CD4-positive, alpha-beta memory T cell (primary cell): ENCODE results near the gene ACAD8. TPM values are rescaled to one million over a fixed set of nuclear protein-coding genes. Genes with fewer than 3 reads are reported as not detected.

ENCODE experiments used
- CTCF ChIA-PET: fragments of 350-600 bp; sonication (Branson Sonifier 250); formaldehyde crosslinking; loops from one replicate; lab custom pipeline; 2021; ENCODE audit warnings: inconsistent platforms; ENCODE audit not compliant: partially characterized antibody; lab: Charles Lee
- POLR2A ChIA-PET: fragments of 350-600 bp; sonication (Branson Sonifier 250); formaldehyde crosslinking; loops from one replicate; lab custom pipeline; 2021; ENCODE audit not compliant: partially characterized antibody; lab: Charles Lee
- DNase-seq, 5 donors: peaks; one replicate each; pipeline versions ENCODE4 v3.0.0 to v3.0.0-alpha.2; 2020 to 2022; ENCODE audit warnings: mixed read lengths in 1 of 5
- H3K27ac ChIP-seq: one replicate; pipeline ENCODE4 v1.7.0; 2013; ENCODE audit warnings: low read depth, low read length
- H3K27me3 ChIP-seq: 2 replicates; pipeline ENCODE4 v1.7.0; 2013; ENCODE audit warnings: mild to moderate bottlenecking, low read length, moderate library complexity; ENCODE audit not compliant: insufficient read depth
- H3K36me3 ChIP-seq: 2 replicates; pipeline ENCODE4 v1.7.0; 2013; ENCODE audit warnings: mild to moderate bottlenecking, low read length, moderate library complexity; ENCODE audit not compliant: insufficient read depth
- H3K4me1 ChIP-seq: 2 replicates; pipeline ENCODE4 v1.7.0; 2013; ENCODE audit warnings: mild to moderate bottlenecking, low read length, moderate library complexity; ENCODE audit not compliant: insufficient read depth
- H3K4me3 ChIP-seq, 2 donors: one replicate each; pipeline ENCODE4 v1.7.0; 2013; ENCODE audit warnings: low read length in 2 of 2, mild to moderate bottlenecking in 1 of 2
- H3K9me3 ChIP-seq, 2 donors: one replicate each; pipeline ENCODE4 v1.7.0; 2013; ENCODE audit warnings: low read length in 2 of 2, control low read depth in 1 of 2; ENCODE audit not compliant: control insufficient read depth in 1 of 2
- H3K27ac Mint-ChIP-seq, 7 donors: one replicate each; pipeline ENCODE4 v1.8.0; 2020 to 2021; ENCODE audit warnings: mixed read lengths in 7 of 7, mild to moderate bottlenecking in 6 of 7, inconsistent platforms in 3 of 7, moderate library complexity in 3 of 7
- H3K27me3 Mint-ChIP-seq, 2 donors: one replicate each; pipeline ENCODE4 v1.8.0; 2020 to 2021; ENCODE audit warnings: mixed read lengths in 2 of 2
- H3K36me3 Mint-ChIP-seq, 2 donors: one replicate each; pipeline ENCODE4 v1.8.0; 2020 to 2021; ENCODE audit warnings: mixed read lengths in 2 of 2, inconsistent platforms in 1 of 2, mild to moderate bottlenecking in 1 of 2
- H3K4me1 Mint-ChIP-seq, 4 donors: one replicate each; pipeline ENCODE4 v1.8.0; 2020 to 2021; ENCODE audit warnings: mixed read lengths in 4 of 4, mild to moderate bottlenecking in 1 of 4
- H3K4me3 Mint-ChIP-seq, 8 donors: one replicate each; pipeline ENCODE4 v1.8.0; 2020 to 2021; ENCODE audit warnings: mixed read lengths in 8 of 8, mild to moderate bottlenecking in 7 of 8, moderate library complexity in 6 of 8, inconsistent platforms in 3 of 8
- H3K9me3 Mint-ChIP-seq, 8 donors: one replicate each; pipeline ENCODE4 v1.8.0; 2020 to 2021; ENCODE audit warnings: mixed read lengths in 8 of 8, mild to moderate bottlenecking in 5 of 8, inconsistent platforms in 3 of 8, moderate library complexity in 1 of 8
- intact Hi-C: fragments of 100-400 bp; cut with micrococcal nuclease; formaldehyde crosslinking; loops from one replicate; pipeline ENCODE4 v1.15.1; 2023
- polyA plus RNA-seq, 2 donors: library from polyadenylated mRNA; unstranded; fragments of 300-500 nt; fragmentation: Illumina TruSeq; gene quantifications; one replicate each; pipeline ENCODE4 v1.2.3, GENCODE V29; 2021
- total RNA-seq, 2 experiments: library from RNA; stranded (reverse); gene quantifications; one replicate each; pipeline ENCODE4 v1.2.3, GENCODE V29; 2021

ACAD8 gene
- total RNA-seq (10 to 100 TPM; 36.9 to 38.6 TPM), polyA plus RNA-seq (10 to 100 TPM; 17.8 to 22.2 TPM)

GRCh38 chr11:134253188-134253993, at the start of gene ACAD8, which contains the start of gene THYN1:
ACAD8 (plus strand) TSS chr11:134253568; CDS start chr11:134253601, 33 bp downstream.
THYN1 (minus strand) TSS chr11:134253352; CDS start chr11:134252882, 470 bp downstream.
- H3K27me3 ChIP-seq, result no peaks in the 10 kb centered on the region
- Mint-ChIP-seq H3K4me1 (peaks cover 21 to 43% (median 34%) of the 10 kb centered on the region in 4 donors), H3K9me3 (no peaks in the 10 kb centered on the region), H3K27ac (peak within 1 kb of the TSS; percentile 54 to 91 (median 89)), H3K4me3 (peak within 1 kb of the TSS; percentile 91 to 96 (median 94)), H3K36me3 (peaks cover 12 to 44% of the 10 kb centered on the region in 2 donors), H3K27me3 (no peaks in the 10 kb centered on the region)
- peak; percentile 94 to 97 (median 95) for DNase-seq
- H3K9me3 ChIP-seq, result no peaks in the 10 kb centered on the region
- H3K27ac ChIP-seq, result peak within 1 kb of the TSS; percentile 62
- CTCF ChIA-PET, result interaction anchor here (1.0 to 2.7 kb wide), 9 partner anchors 9 to 203 kb away, joined by 3 to 15 read pairs (median 5); partner anchors contain the start of gene GLB1L3
- peak within 1 kb of the TSS; percentile 71 to 93 for H3K4me3 ChIP-seq
- POLR2A ChIA-PET, result interaction anchor here (0.7 to 8.2 kb wide), 11 partner anchors 9 to 310 kb away, joined by 3 to 92 read pairs (median 4); partner anchors contain the start of genes GLB1L2, GLB1L3, NCAPD3 and VPS26B
- H3K4me1 ChIP-seq, result peaks cover 30% of the 10 kb centered on the region
- peaks cover 33% of the 10 kb centered on the region for H3K36me3 ChIP-seq
- intact Hi-C loops, result loop anchor here (1.0 to 2.0 kb wide), 3 partner anchors 23 to 77 kb away; partner anchors contain the start of genes GLB1L2, GLB1L3 and VPS26B

GRCh38 chr11:134205729-134206128, 47.6 kb upstream of the ACAD8 start:
- peaks cover 58 to 73% of the 10 kb centered on the region in 2 donors for H3K36me3 Mint-ChIP-seq
- H3K9me3 ChIP-seq, result no peaks in the 10 kb centered on the region
- intact Hi-C loops, result loop anchor here (5.0 kb wide), 1 partner anchor 278 kb away; no protein-coding TSS in a partner anchor
- no peak overlapping the region for H3K4me3 ChIP-seq
- H3K27ac ChIP-seq, result no peak overlapping the region
- CTCF ChIA-PET, result interaction anchor here (0.8 to 4.8 kb wide), 6 partner anchors 11 to 278 kb away, joined by 3 to 38 read pairs (median 6); partner anchors contain the start of genes ACAD8, GLB1L3, NCAPD3 and VPS26B
- no peaks in the 10 kb centered on the region for H3K27me3 Mint-ChIP-seq
- H3K4me1 Mint-ChIP-seq, result peaks cover 0 to 3% (median 1%) of the 10 kb centered on the region in 4 donors
- no peak overlapping the region for H3K27ac Mint-ChIP-seq
- POLR2A ChIA-PET, result interaction anchor here (0.8 kb wide), 1 partner anchor 19 kb away, joined by 3 read pairs; the partner anchor contains the start of genes NCAPD3 and VPS26B
- DNase-seq, result no peak
- H3K36me3 ChIP-seq, result peaks cover 36% of the 10 kb centered on the region
- no peaks in the 10 kb centered on the region for H3K27me3 ChIP-seq
- no peaks in the 10 kb centered on the region for H3K4me1 ChIP-seq
- H3K4me3 Mint-ChIP-seq, result no peak overlapping the region
- no peaks in the 10 kb centered on the region for H3K9me3 Mint-ChIP-seq

GRCh38 chr11:134206185-134206584, 47.2 kb upstream of the ACAD8 start:
- ChIA-PET POLR2A (interaction anchor here (0.8 kb wide), 1 partner anchor 18 kb away, joined by 3 read pairs; the partner anchor contains the start of genes NCAPD3 and VPS26B), CTCF (interaction anchor here (0.8 to 4.8 kb wide), 5 partner anchors 11 to 279 kb away, joined by 3 to 38 read pairs (median 9); partner anchors contain the start of genes ACAD8, NCAPD3 and VPS26B)
- peak overlapping the region in 1 of 7 donors; percentile 19 for H3K27ac Mint-ChIP-seq
- no peak overlapping the region for H3K4me3 Mint-ChIP-seq
- intact Hi-C loops, result loop anchor here (5.0 kb wide), 1 partner anchor 279 kb away; no protein-coding TSS in a partner anchor
- H3K27me3 Mint-ChIP-seq, result no peaks in the 10 kb centered on the region
- no peaks in the 10 kb centered on the region for H3K9me3 ChIP-seq
- no peak overlapping the region for H3K27ac ChIP-seq
- H3K36me3 ChIP-seq, result peaks cover 39% of the 10 kb centered on the region
- no peak for DNase-seq
- no peak overlapping the region for H3K4me3 ChIP-seq
- H3K4me1 ChIP-seq, result no peaks in the 10 kb centered on the region
- H3K27me3 ChIP-seq, result no peaks in the 10 kb centered on the region
- H3K36me3 Mint-ChIP-seq, result peaks cover 57 to 73% of the 10 kb centered on the region in 2 donors
- H3K9me3 Mint-ChIP-seq, result no peaks in the 10 kb centered on the region
- H3K4me1 Mint-ChIP-seq, result peaks cover 0 to 5% (median 1%) of the 10 kb centered on the region in 4 donors

GRCh38 chr11:134207538-134208239, 45.7 kb upstream of the ACAD8 start:
- ChIA-PET POLR2A (interaction anchor here (2.9 kb wide), 1 partner anchor 17 kb away, joined by 14 read pairs; the partner anchor contains the start of genes NCAPD3 and VPS26B), CTCF (interaction anchor here (0.7 to 4.8 kb wide), 13 partner anchors 10 to 280 kb away, joined by 3 to 38 read pairs (median 5); partner anchors contain the start of genes ACAD8, GLB1L3, NCAPD3 and THYN1)
- Mint-ChIP-seq H3K4me1 (peaks cover 1 to 7% (median 5%) of the 10 kb centered on the region in 4 donors), H3K4me3 (no peak overlapping the region), H3K36me3 (peaks cover 54 to 65% of the 10 kb centered on the region in 2 donors), H3K27ac (peak overlapping the region in 4 of 7 donors; percentile 17 to 24 (median 22)), H3K9me3 (no peaks in the 10 kb centered on the region), H3K27me3 (no peaks in the 10 kb centered on the region)
- Histone ChIP-seq H3K36me3 (peaks cover 39% of the 10 kb centered on the region), H3K9me3 (no peaks in the 10 kb centered on the region), H3K27me3 (no peaks in the 10 kb centered on the region), H3K4me1 (no peaks in the 10 kb centered on the region), H3K27ac (no peak overlapping the region), H3K4me3 (no peak overlapping the region)
- intact Hi-C loops, result loop anchor here (1.0 to 5.0 kb wide), 4 partner anchors 17 to 280 kb away; partner anchors contain the start of genes GLB1L3 and VPS26B
- peak; percentile 54 to 69 (median 64) for DNase-seq

- no peak overlapping the region for H3K4me3 ChIP-seq
- Mint-ChIP-seq H3K27ac (no peak overlapping the region), H3K4me1 (peaks cover 14 to 21% (median 18%) of the 10 kb centered on the region in 4 donors), H3K27me3 (no peaks in the 10 kb centered on the region), H3K36me3 (peaks cover 43 to 50% of the 10 kb centered on the region in 2 donors), H3K4me3 (no peak overlapping the region), H3K9me3 (no peaks in the 10 kb centered on the region)
- intact Hi-C loops, result no loop called here
- no peak overlapping the region for H3K27ac ChIP-seq
- peaks cover 18% of the 10 kb centered on the region for H3K36me3 ChIP-seq
- no peaks in the 10 kb centered on the region for H3K27me3 ChIP-seq
- ChIA-PET CTCF (no interaction called here), POLR2A (interaction anchor here (1.0 kb wide), 1 partner anchor 9 kb away, joined by 3 read pairs; the partner anchor contains the start of genes NCAPD3 and VPS26B)
- no peak for DNase-seq
- no peaks in the 10 kb centered on the region for H3K4me1 ChIP-seq
- H3K9me3 ChIP-seq, result no peaks in the 10 kb centered on the region
These were observed 37.5 kb upstream of the ACAD8 start for GRCh38 chr11:134215836-134216235.

- Histone ChIP-seq H3K4me1 (peaks cover under 1% of the 10 kb centered on the region), H3K36me3 (peaks cover 17% of the 10 kb centered on the region), H3K9me3 (no peaks in the 10 kb centered on the region), H3K4me3 (no peak overlapping the region), H3K27ac (no peak overlapping the region), H3K27me3 (no peaks in the 10 kb centered on the region)
- H3K4me1 Mint-ChIP-seq, result peaks cover 11 to 21% (median 15%) of the 10 kb centered on the region in 4 donors
- ChIA-PET POLR2A (no interaction called here), CTCF (interaction anchor here (1.7 kb wide), 1 partner anchor 10 kb away, joined by 5 read pairs; no protein-coding TSS in a partner anchor)
- H3K27me3 Mint-ChIP-seq, result no peaks in the 10 kb centered on the region
- intact Hi-C loops, result no loop called here
- no peak overlapping the region for H3K27ac Mint-ChIP-seq
- H3K4me3 Mint-ChIP-seq, result no peak overlapping the region
- no peak for DNase-seq
- H3K36me3 Mint-ChIP-seq, result peaks cover 39 to 44% of the 10 kb centered on the region in 2 donors
- no peaks in the 10 kb centered on the region for H3K9me3 Mint-ChIP-seq
These were observed 36.6 kb upstream of the ACAD8 start for GRCh38 chr11:134216816-134217215.
